Esophagus mucosa (tissue), 1 donor: ENCODE data around the gene NFKBIL1. TPM values are rescaled to one million over a fixed set of nuclear protein-coding genes. Genes with fewer than 3 reads are reported as not detected.

Experiments
- ATAC-seq: fragments of 200-7000 bp; cut with Tn5 transposase; one replicate; pipeline ENCODE4 v1.9.1; 2020
- total RNA-seq: library from RNA; stranded (reverse); gene quantifications from one replicate; pipeline ENCODE4 v1.2.4, GENCODE V29; 2023
- donor health status: DM: yes; HTN: yes; CAD: no.

Gene NFKBIL1
- total RNA-seq, 1 donor from 2014 or later: 13.9 TPM

DNA sequence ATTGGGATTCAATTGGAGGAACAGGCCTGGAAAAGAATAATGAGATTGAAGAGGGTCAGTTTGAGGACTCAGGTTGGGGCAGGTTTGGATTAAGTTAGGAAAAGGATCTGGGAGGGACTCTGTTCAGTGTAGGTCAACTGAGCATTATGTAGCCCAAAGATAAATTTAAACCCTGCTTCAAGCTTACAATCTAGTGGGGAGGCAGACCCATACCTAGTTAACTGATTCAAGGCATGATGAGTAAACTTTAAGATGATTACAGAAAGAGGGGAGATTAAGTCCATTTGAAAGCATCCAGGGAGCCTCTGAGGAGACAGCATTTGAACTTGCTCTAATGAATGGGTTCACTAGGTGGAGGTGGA lies 13.3 kb downstream of the NFKBIL1 start:
- ATAC-seq: no peak

DNA sequence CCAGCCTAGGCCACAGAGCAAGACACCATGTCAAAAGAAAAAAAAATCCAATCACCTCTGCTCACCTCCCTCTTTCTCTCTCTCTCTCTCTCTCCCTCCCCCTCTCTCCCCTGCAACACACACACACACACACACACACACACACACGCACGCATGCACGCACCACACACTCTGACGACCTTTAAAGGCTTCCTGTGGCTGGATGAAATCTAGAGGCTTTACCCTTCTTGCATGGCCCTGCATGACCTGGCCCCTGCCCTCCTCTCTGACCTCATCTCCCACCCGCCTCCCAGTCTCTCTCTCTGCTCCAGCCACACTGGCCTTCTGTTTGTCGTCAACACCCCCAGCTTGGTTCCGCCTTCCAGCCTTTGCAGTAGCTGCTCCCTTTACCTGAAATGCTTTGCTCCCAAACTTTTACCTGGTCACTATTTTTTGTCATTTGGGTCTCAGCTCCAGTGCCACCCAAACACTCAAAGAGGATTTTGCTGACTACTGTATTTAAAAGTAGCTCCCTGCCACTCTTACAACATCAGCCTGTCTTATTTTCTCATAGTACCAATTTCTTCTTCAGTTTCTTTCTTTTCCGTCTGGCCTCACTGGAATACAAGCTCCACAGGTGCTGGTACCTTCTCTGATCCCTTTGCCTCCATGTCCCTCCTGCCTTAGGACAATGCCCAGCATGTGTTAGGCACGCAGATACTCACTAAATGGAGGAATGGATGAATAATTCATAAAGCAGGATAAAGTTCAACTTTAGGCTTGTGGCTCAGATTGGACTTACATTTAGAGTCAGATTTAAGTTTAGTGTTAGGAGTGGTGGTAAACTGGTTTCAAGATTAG lies 20.3 kb downstream of the NFKBIL1 start:
- no peak for ATAC-seq

DNA sequence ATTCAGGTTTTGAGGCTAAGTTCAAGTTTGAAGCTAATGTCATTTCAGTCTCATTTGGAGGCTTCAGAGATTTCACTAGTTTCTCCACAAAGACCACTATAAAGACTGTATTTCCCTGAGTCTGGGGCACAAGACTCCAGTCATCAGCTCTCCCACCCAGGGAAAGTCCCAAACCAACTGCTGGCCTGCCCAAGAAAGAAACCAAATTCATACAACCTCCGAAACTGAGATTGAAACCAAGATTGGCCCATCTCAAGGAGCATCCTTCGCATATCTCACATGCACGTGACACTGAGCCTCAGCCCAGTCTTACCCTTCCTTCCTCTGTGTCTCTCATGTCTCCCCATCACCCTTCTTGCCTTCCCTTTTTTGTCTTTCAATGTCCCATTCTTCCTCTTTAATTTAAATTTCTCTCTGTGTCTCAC lies 21.1 kb downstream of the NFKBIL1 start:
- ATAC-seq: peak; percentile 31

DNA sequence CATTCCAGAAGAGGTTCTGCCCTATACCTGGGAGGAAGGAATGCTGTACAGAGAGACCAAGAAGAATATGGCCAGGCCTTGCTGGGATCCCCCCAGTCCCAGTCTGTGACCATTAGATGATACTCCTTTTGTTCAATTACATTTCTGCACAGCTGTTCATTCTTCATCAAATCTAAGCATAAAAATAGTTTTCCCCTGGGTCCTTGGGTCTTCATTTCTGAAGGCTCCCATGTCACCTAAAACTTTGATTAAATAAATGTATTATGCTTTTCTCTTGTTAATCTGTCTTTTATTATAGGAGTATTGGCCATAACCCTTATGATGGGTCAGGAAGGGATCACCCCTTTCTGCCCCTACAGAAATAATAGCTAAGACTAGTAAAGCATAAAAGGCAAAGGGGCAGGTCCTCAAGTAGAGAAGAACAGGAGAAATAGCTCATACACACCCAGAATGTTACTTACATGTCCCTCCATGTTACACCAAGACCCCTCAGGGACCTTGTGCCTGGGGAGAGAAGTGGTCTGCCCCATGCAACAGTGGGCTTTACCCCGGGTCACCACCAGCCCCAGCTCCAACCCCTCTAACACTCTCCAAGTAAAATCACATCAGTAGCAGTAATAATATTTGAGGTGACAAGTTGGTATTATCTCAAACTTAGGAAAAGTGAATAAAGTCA lies 22.6 kb downstream of the NFKBIL1 start:
- ATAC-seq: no peak

DNA sequence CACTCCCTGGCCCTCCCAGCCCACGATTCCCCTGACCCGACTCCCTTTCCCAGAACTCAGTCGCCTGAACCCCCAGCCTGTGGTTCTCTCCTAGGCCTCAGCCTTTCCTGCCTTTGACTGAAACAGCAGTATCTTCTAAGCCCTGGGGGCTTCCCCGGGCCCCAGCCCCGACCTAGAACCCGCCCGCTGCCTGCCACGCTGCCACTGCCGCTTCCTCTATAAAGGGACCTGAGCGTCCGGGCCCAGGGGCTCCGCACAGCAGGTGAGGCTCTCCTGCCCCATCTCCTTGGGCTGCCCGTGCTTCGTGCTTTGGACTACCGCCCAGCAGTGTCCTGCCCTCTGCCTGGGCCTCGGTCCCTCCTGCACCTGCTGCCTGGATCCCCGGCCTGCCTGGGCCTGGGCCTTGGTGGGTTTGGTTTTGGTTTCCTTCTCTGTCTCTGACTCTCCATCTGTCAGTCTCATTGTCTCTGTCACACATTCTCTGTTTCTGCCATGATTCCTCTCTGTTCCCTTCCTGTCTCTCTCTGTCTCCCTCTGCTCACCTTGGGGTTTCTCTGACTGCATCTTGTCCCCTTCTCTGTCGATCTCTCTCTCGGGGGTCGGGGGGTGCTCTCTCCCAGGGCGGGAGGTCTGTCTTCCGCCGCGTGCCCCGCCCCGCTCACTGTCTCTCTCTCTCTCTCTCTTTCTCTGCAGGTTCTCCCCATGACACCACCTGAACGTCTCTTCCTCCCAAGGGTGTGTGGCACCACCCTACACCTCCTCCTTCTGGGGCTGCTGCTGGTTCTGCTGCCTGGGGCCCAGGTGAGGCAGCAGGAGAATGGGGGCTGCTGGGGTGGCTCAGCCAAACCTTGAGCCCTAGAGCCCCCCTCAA lies 24.9 kb downstream of the NFKBIL1 start, which contains the start of gene LTA:
LTA (plus strand) TSS at position 249 of the 871 bp plus-strand sequence; CDS start at position 703, 454 bp downstream.
- ATAC-seq: peak; percentile 33

DNA sequence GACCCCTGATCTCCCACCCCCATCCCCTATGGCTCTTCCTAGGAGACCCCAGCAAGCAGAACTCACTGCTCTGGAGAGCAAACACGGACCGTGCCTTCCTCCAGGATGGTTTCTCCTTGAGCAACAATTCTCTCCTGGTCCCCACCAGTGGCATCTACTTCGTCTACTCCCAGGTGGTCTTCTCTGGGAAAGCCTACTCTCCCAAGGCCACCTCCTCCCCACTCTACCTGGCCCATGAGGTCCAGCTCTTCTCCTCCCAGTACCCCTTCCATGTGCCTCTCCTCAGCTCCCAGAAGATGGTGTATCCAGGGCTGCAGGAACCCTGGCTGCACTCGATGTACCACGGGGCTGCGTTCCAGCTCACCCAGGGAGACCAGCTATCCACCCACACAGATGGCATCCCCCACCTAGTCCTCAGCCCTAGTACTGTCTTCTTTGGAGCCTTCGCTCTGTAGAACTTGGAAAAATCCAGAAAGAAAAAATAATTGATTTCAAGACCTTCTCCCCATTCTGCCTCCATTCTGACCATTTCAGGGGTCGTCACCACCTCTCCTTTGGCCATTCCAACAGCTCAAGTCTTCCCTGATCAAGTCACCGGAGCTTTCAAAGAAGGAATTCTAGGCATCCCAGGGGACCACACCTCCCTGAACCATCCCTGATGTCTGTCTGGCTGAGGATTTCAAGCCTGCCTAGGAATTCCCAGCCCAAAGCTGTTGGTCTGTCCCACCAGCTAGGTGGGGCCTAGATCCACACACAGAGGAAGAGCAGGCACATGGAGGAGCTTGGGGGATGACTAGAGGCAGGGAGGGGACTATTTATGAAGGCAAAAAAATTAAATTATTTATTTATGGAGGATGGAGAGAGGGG lies 26.1 kb downstream of the NFKBIL1 start:
- no peak for ATAC-seq

DNA sequence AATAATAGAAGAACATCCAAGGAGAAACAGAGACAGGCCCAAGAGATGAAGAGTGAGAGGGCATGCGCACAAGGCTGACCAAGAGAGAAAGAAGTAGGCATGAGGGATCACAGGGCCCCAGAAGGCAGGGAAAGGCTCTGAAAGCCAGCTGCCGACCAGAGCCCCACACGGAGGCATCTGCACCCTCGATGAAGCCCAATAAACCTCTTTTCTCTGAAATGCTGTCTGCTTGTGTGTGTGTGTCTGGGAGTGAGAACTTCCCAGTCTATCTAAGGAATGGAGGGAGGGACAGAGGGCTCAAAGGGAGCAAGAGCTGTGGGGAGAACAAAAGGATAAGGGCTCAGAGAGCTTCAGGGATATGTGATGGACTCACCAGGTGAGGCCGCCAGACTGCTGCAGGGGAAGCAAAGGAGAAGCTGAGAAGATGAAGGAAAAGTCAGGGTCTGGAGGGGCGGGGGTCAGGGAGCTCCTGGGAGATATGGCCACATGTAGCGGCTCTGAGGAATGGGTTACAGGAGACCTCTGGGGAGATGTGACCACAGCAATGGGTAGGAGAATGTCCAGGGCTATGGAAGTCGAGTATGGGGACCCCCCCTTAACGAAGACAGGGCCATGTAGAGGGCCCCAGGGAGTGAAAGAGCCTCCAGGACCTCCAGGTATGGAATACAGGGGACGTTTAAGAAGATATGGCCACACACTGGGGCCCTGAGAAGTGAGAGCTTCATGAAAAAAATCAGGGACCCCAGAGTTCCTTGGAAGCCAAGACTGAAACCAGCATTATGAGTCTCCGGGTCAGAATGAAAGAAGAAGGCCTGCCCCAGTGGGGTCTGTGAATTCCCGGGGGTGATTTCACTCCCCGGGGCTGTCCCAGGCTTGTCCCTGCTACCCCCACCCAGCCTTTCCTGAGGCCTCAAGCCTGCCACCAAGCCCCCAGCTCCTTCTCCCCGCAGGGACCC lies 27.0 kb downstream of the NFKBIL1 start:
- ATAC-seq: no peak

DNA sequence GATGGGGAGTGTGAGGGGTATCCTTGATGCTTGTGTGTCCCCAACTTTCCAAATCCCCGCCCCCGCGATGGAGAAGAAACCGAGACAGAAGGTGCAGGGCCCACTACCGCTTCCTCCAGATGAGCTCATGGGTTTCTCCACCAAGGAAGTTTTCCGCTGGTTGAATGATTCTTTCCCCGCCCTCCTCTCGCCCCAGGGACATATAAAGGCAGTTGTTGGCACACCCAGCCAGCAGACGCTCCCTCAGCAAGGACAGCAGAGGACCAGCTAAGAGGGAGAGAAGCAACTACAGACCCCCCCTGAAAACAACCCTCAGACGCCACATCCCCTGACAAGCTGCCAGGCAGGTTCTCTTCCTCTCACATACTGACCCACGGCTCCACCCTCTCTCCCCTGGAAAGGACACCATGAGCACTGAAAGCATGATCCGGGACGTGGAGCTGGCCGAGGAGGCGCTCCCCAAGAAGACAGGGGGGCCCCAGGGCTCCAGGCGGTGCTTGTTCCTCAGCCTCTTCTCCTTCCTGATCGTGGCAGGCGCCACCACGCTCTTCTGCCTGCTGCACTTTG lies 28.0 kb downstream of the NFKBIL1 start, which contains the start of gene TNF:
TNF (plus strand) TSS at position 231 of the 567 bp plus-strand sequence; CDS start at position 408, 177 bp downstream.
- peak; percentile 23 for ATAC-seq

DNA sequence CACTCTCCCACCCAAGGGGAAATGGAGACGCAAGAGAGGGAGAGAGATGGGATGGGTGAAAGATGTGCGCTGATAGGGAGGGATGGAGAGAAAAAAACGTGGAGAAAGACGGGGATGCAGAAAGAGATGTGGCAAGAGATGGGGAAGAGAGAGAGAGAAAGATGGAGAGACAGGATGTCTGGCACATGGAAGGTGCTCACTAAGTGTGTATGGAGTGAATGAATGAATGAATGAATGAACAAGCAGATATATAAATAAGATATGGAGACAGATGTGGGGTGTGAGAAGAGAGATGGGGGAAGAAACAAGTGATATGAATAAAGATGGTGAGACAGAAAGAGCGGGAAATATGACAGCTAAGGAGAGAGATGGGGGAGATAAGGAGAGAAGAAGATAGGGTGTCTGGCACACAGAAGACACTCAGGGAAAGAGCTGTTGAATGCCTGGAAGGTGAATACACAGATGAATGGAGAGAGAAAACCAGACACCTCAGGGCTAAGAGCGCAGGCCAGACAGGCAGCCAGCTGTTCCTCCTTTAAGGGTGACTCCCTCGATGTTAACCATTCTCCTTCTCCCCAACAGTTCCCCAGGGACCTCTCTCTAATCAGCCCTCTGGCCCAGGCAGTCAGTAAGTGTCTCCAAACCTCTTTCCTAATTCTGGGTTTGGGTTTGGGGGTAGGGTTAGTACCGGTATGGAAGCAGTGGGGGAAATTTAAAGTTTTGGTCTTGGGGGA lies 28.7 kb downstream of the NFKBIL1 start:
- no peak for ATAC-seq

DNA sequence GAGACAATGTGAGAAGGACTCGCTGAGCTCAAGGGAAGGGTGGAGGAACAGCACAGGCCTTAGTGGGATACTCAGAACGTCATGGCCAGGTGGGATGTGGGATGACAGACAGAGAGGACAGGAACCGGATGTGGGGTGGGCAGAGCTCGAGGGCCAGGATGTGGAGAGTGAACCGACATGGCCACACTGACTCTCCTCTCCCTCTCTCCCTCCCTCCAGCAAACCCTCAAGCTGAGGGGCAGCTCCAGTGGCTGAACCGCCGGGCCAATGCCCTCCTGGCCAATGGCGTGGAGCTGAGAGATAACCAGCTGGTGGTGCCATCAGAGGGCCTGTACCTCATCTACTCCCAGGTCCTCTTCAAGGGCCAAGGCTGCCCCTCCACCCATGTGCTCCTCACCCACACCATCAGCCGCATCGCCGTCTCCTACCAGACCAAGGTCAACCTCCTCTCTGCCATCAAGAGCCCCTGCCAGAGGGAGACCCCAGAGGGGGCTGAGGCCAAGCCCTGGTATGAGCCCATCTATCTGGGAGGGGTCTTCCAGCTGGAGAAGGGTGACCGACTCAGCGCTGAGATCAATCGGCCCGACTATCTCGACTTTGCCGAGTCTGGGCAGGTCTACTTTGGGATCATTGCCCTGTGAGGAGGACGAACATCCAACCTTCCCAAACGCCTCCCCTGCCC lies 29.6 kb downstream of the NFKBIL1 start:
- no peak for ATAC-seq

DNA sequence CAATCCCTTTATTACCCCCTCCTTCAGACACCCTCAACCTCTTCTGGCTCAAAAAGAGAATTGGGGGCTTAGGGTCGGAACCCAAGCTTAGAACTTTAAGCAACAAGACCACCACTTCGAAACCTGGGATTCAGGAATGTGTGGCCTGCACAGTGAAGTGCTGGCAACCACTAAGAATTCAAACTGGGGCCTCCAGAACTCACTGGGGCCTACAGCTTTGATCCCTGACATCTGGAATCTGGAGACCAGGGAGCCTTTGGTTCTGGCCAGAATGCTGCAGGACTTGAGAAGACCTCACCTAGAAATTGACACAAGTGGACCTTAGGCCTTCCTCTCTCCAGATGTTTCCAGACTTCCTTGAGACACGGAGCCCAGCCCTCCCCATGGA lies 30.2 kb downstream of the NFKBIL1 start:
- no peak for ATAC-seq

DNA sequence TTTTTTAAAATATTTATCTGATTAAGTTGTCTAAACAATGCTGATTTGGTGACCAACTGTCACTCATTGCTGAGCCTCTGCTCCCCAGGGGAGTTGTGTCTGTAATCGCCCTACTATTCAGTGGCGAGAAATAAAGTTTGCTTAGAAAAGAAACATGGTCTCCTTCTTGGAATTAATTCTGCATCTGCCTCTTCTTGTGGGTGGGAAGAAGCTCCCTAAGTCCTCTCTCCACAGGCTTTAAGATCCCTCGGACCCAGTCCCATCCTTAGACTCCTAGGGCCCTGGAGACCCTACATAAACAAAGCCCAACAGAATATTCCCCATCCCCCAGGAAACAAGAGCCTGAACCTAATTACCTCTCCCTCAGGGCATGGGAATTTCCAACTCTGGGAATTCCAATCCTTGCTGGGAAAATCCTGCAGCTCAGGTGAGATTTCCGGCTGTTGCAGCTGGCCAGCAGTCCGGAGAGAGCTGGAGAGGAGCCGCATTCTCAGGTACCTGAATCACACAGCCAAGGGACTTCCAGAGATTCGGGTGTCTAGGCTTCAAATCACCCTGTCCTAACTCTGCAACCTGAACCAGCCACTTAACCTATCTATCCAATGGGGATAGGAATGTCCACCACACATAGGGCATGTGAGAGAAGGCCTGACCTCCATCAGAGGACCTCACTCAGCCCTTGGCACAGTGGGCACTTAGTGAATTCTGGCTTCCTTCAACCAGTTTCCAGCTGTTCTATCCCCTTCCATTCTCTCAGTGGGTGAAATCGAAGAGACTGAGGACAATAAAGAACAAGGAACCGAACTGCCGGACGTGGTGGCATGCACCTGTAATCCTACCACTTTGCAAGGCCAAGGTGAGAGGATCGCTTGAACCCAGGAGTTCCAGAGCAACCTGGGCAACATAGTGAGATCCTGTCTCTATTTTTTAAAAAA lies 31.0 kb downstream of the NFKBIL1 start:
- no peak for ATAC-seq

DNA sequence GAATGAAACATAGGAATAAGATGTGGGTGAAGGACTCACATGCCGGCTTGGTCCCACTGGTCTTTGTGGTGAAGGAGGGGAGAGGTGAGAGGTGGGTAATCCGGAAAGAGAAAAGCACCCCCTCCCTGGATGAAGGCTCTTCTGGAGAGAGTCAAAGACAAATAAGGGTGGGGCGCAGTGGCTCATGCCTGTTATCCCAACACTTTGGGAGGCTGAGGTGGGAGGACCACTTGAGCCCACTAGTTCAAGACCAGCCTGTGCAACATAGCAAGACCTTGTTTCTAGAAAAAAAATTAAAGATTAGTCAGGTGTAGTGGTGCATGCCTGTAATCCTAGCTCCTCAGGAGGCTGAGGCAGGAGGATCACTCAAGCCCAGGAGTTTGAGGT lies 31.7 kb downstream of the NFKBIL1 start:
- ATAC-seq: no peak

DNA sequence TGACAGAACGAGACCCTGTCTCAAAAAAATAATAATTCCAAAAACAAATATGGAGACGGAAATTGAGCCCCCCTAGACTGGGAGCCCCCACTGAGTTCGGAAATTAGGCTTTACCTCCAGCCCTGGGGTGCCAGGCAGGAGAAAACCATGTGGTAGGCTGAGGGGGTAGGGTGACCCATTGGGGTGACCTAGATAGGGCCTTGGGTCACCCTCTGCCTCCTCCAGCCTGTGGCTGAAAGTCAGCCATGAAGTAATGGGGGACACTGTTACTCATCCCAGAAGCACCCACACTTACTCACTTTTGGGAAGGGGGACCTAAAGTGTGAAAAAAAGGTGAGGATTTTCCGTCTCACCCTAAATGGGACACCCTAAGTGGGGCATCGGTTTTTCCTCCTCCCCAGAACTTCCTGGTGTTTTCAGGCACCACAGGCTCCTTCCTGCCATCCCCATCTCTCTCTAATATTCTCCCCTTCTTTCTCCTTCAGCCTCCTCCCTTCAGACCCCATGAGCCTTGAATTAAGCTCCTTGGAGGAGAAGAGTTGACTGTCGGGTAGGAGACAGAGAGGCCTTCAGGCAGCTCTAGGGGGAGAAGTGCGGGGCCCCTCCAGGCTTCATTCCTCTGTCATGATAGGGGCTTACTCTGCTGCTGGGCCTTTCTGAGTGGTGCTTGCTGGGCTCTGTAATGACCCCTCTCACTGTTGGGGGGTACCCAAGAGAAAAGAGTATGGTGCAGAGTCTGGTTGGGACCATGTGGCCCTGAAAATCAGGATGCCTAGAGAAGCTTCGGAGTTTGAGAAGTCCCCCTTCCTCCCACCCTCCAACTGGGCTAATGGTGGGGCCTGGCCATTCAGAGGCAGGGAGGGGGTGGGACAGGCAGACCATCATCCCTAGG lies 32.4 kb downstream of the NFKBIL1 start:
- ATAC-seq: no peak

DNA sequence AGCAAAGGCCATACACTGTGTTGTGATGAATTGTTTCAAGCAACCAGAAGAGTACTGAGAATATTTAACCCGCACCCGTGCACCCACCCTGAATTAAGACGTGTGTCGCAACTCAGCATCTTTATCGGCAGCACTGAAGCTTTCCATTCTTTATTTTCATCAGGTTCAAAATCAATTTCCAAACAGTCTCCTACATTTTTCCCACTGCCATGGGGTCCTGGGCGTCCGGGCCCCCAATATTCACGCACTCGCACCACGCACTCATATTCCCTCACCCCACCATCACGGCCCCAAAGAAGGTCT lies 33.0 kb downstream of the NFKBIL1 start:
- ATAC-seq: no peak

DNA sequence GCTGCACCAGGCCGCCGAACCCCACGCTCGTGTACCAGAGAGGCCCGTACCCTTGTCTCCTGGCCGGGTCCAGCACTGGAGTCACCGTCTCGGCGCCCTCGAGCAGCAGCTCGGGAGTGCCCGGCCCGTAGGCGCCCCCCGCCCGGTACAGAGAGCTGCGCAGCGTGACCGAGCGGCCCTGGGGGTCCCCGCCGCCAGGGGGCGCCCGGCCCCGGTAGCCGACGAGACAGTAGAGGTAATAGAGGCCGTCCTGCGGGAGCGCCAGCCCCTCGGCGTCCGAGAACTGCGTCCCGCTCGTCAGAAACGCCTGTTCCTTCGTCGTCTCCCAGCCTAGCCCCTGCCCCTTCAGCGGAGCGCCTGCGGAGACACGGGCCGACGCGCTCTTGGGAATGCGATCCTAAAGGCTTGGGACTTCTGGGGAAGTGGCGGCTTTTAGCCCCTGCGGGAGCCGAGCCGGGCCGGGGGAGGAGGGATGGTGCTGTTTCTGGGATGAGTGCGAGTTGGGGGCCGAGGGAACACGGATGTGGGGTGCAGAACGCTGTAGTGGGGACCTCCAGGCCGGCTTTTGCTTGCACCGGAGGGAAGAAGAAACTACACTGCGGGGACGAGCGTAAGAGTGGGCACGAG lies 33.5 kb downstream of the NFKBIL1 start:
- ATAC-seq: peak; percentile 83
